SK-N-SH treated with all-trans-retinoic acid at 6 μM for 48 hours (cell line): ENCODE results near the gene PLXNA4.

Experiments
- ATAC-seq: fragments of 200-7000 bp; cut with Tn5 transposase; 3 replicates; pipeline ENCODE4 v1.9.1; 2020; ENCODE audit warnings: mild to moderate bottlenecking, moderate library complexity
- ARNTL ChIP-seq: fragments of 450-650 bp; formaldehyde crosslinking; IDR thresholded peaks from 2 replicates; pipeline ENCODE4 v1.5.0; 2020; ENCODE audit warnings: low read depth, mild to moderate bottlenecking, moderate library complexity, borderline replicate concordance
- BACH2 ChIP-seq: fragments of 250-450 bp; sonication (Bioruptor Pico); IDR thresholded peaks from 2 replicates; pipeline ENCODE4 v1.9.0; 2021; ENCODE audit warnings: mild to moderate bottlenecking, borderline replicate concordance
- CSDC2 ChIP-seq: fragments of 250-450 bp; sonication (Bioruptor Pico); IDR thresholded peaks from 2 replicates; pipeline ENCODE4 v1.5.0; 2020; ENCODE audit warnings: mild to moderate bottlenecking, moderate library complexity
- ESRRG ChIP-seq: fragments of 250-450 bp; sonication (Bioruptor Pico); IDR thresholded peaks from 2 replicates; pipeline ENCODE4 v1.6.1; 2021; ENCODE audit warnings: mild to moderate bottlenecking
- GLIS3 ChIP-seq: fragments of 250-450 bp; sonication (Bioruptor Pico); IDR thresholded peaks from 2 replicates; pipeline ENCODE4 v1.5.0; 2020; ENCODE audit warnings: mild to moderate bottlenecking, moderate library complexity
- ISL1 ChIP-seq: fragments of 250-450 bp; sonication (Bioruptor Pico); IDR thresholded peaks from 2 replicates; pipeline ENCODE4 v2.1.2; 2022; ENCODE audit warnings: mild to moderate bottlenecking, moderate library complexity
- PPARA ChIP-seq: fragments of 250-450 bp; sonication (Bioruptor Pico); IDR thresholded peaks from 2 replicates; pipeline ENCODE4 v1.5.0; 2020; ENCODE audit warnings: mild to moderate bottlenecking, borderline replicate concordance
- RARB ChIP-seq: fragments of 250-450 bp; sonication (Bioruptor Pico); IDR thresholded peaks from 2 replicates; pipeline ENCODE4 v1.8.0; 2021; ENCODE audit warnings: mild to moderate bottlenecking, moderate library complexity
- SNAI2 ChIP-seq: fragments of 250-450 bp; sonication (Bioruptor Pico); IDR thresholded peaks from 2 replicates; pipeline ENCODE4 v1.5.0; 2020; ENCODE audit warnings: mild to moderate bottlenecking, moderate library complexity
- TCF4 ChIP-seq: fragments of 250-450 bp; sonication (Bioruptor Pico); IDR thresholded peaks from 2 replicates; pipeline ENCODE4 v1.8.0; 2021; ENCODE audit warnings: mild to moderate bottlenecking, moderate library complexity, borderline replicate concordance
- TOX ChIP-seq: fragments of 250-450 bp; sonication (Bioruptor Pico); IDR thresholded peaks from 2 replicates; pipeline ENCODE4 v1.8.0; 2021; ENCODE audit warnings: mild to moderate bottlenecking, moderate library complexity, borderline replicate concordance
- ZFP30 ChIP-seq: fragments of 450-650 bp; formaldehyde crosslinking; IDR thresholded peaks from 2 replicates; pipeline ENCODE4 v1.5.0; 2022; ENCODE audit warnings: mild to moderate bottlenecking, moderate library complexity
- ZNF565 ChIP-seq: fragments of 450-650 bp; formaldehyde crosslinking; conservative IDR thresholded peaks from 2 replicates; pipeline ENCODE4 v1.5.0; 2020; ENCODE audit warnings: low read depth, mild to moderate bottlenecking, moderate library complexity
- ZNF70 ChIP-seq: fragments of 450-650 bp; formaldehyde crosslinking; IDR thresholded peaks from 2 replicates; pipeline ENCODE4 v1.5.0; 2020; ENCODE audit warnings: mild to moderate bottlenecking, moderate library complexity
- ZNF8 ChIP-seq: fragments of 450-650 bp; formaldehyde crosslinking; IDR thresholded peaks from 2 replicates; pipeline ENCODE4 v1.5.0; 2020; ENCODE audit warnings: mild to moderate bottlenecking, moderate library complexity
- TF ChIP-seq, protein P1 (sequence below): fragments of 250-450 bp; sonication (Bioruptor Pico); IDR thresholded peaks from 2 replicates; pipeline ENCODE4 v1.8.0; 2020; ENCODE audit warnings: mild to moderate bottlenecking, moderate library complexity, borderline replicate concordance
- TF ChIP-seq, protein P2 (sequence below): fragments of 250-450 bp; sonication (Bioruptor Pico); IDR thresholded peaks from 2 replicates; pipeline ENCODE4 v1.5.0; 2020; ENCODE audit warnings: mild to moderate bottlenecking, moderate library complexity
- TF ChIP-seq, protein P3 (sequence below): fragments of 250-450 bp; sonication (Bioruptor Pico); IDR thresholded peaks from 2 replicates; pipeline ENCODE4 v1.5.1; 2021; ENCODE audit warnings: mild to moderate bottlenecking, moderate library complexity
- TF ChIP-seq, protein P4 (sequence below): fragments of 250-450 bp; sonication (Bioruptor Pico); IDR thresholded peaks from 2 replicates; pipeline ENCODE4 v1.8.0; 2021; ENCODE audit warnings: low read depth, mild to moderate bottlenecking, moderate library complexity, borderline replicate concordance
- TF ChIP-seq, protein P5 (sequence below): fragments of 250-450 bp; sonication (Bioruptor Pico); IDR thresholded peaks from 2 replicates; pipeline ENCODE4 v1.5.1; 2020; ENCODE audit warnings: low read depth, mild to moderate bottlenecking, moderate library complexity

The PLXNA4 gene

DNA sequence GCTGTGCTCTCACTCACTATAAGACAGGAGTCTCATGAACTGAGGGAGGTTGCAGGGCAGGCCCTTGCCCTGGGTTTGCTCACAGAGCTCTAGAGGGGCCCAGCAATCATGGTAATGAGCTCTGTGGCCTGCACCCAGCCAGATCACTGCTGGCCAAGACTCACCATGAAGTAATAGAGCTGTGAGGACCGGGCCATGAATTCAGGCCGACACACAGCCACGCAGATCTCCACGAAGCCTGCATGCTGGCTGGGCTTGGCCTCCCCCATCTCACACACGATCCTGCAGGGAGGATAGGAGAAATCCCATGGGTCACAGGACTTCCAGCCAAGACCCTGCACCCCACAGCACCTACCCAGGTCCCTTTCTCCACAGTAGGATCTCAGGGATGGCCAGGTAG is 382.4 kb downstream of the PLXNA4 start (continued):
- TF ChIP-seq, protein P1, sequence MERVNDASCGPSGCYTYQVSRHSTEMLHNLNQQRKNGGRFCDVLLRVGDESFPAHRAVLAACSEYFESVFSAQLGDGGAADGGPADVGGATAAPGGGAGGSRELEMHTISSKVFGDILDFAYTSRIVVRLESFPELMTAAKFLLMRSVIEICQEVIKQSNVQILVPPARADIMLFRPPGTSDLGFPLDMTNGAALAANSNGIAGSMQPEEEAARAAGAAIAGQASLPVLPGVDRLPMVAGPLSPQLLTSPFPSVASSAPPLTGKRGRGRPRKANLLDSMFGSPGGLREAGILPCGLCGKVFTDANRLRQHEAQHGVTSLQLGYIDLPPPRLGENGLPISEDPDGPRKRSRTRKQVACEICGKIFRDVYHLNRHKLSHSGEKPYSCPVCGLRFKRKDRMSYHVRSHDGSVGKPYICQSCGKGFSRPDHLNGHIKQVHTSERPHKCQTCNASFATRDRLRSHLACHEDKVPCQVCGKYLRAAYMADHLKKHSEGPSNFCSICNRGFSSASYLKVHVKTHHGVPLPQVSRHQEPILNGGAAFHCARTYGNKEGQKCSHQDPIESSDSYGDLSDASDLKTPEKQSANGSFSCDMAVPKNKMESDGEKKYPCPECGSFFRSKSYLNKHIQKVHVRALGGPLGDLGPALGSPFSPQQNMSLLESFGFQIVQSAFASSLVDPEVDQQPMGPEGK, result no peak
- no peak for TF ChIP-seq TCF4 (CRISPR knock-in tag)
- TF ChIP-seq PPARA (CRISPR knock-in tag), result no peak

DNA sequence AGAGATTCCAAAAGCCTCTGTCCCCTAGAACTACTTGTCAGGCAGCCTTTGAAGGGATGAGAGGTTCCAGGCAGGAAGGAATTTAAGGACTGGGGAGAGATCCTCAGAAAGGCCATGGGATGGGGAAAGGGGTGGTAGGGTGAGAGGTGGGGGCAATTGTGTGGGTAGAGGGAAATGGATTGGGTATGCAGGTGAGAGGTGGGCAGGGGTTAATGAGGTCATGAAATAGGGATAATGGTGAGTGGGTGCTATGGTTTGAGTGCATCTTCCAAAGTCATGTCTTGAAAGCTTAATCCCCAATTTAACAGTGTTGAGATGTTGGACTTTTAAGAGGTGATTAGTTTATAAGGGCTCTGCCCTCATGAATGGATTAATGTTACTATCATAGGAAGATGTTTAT is 383.5 kb downstream of the PLXNA4 start:
- ATAC-seq, result no peak
- no peak for TF ChIP-seq PPARA (CRISPR knock-in tag)
- TF ChIP-seq, protein P1, result no peak
- TF ChIP-seq, protein P2, sequence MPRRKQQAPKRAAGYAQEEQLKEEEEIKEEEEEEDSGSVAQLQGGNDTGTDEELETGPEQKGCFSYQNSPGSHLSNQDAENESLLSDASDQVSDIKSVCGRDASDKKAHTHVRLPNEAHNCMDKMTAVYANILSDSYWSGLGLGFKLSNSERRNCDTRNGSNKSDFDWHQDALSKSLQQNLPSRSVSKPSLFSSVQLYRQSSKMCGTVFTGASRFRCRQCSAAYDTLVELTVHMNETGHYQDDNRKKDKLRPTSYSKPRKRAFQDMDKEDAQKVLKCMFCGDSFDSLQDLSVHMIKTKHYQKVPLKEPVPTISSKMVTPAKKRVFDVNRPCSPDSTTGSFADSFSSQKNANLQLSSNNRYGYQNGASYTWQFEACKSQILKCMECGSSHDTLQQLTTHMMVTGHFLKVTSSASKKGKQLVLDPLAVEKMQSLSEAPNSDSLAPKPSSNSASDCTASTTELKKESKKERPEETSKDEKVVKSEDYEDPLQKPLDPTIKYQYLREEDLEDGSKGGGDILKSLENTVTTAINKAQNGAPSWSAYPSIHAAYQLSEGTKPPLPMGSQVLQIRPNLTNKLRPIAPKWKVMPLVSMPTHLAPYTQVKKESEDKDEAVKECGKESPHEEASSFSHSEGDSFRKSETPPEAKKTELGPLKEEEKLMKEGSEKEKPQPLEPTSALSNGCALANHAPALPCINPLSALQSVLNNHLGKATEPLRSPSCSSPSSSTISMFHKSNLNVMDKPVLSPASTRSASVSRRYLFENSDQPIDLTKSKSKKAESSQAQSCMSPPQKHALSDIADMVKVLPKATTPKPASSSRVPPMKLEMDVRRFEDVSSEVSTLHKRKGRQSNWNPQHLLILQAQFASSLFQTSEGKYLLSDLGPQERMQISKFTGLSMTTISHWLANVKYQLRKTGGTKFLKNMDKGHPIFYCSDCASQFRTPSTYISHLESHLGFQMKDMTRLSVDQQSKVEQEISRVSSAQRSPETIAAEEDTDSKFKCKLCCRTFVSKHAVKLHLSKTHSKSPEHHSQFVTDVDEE (CRISPR knock-in tag), result no peak
- TF ChIP-seq, protein P3, sequence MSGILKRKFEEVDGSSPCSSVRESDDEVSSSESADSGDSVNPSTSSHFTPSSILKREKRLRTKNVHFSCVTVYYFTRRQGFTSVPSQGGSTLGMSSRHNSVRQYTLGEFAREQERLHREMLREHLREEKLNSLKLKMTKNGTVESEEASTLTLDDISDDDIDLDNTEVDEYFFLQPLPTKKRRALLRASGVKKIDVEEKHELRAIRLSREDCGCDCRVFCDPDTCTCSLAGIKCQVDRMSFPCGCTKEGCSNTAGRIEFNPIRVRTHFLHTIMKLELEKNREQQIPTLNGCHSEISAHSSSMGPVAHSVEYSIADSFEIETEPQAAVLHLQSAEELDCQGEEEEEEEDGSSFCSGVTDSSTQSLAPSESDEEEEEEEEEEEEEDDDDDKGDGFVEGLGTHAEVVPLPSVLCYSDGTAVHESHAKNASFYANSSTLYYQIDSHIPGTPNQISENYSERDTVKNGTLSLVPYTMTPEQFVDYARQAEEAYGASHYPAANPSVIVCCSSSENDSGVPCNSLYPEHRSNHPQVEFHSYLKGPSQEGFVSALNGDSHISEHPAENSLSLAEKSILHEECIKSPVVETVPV (CRISPR knock-in tag), result no peak
- no peak for TF ChIP-seq BACH2 (CRISPR knock-in tag)

DNA sequence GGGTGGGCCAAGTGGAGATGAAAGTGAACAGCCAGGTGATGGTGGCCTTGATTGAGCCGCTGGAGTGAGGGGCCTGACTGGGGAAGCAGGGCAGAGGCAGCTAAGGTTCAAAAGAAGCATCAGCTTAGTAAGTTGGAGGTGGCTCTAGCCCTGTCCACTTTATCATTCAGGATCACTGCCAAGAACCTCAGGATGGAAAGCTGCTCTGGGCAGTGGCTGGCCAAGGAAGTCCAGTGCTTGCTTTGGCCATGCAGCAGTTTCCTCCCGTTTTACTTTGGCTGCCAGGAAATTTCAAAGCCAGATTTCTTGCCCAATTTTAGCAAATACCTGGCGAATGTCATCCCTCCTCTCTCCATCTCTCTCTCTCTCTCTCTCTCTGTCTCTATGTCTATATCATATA is 384.9 kb downstream of the PLXNA4 start:
- TF ChIP-seq GLIS3 (no peak), ZNF8 (CRISPR knock-in tag) (no peak), BACH2 (CRISPR knock-in tag) (no peak)
- ATAC-seq, result peak; percentile 11; the same call in 2 of the 3 replicates

DNA sequence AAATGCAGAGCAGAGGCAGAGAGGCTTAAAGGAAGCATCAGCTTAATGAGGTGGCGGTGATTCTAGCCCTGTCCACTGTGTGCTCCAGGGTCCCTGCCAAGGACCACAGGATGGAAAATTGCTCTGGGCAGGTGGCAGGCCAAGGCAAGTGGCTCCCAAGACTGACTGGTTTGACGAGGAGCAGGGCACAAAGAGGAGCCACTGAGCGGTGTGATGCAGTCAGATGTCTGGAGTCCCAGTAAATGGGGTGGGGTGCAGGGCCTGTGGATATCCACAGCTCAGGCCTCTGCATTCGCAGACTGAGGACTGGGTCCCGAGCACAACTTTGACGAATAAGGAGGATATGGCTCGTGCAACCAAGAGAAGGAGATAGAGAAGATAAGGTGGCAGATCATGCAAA is 385.6 kb downstream of the PLXNA4 start:
- no peak for ATAC-seq
- no peak for TF ChIP-seq ZNF8 (CRISPR knock-in tag)
- TF ChIP-seq, protein P3 (CRISPR knock-in tag), result no peak
- no peak for TF ChIP-seq ZFP30 (CRISPR knock-in tag)
- TF ChIP-seq ZNF565 (CRISPR knock-in tag), result no peak
- TF ChIP-seq CSDC2 (CRISPR knock-in tag), result no peak
- TF ChIP-seq SNAI2, result no peak
- TF ChIP-seq ZNF70 (CRISPR knock-in tag), result no peak
- TF ChIP-seq, protein P1, result no peak
- no peak for TF ChIP-seq BACH2 (CRISPR knock-in tag)
- TF ChIP-seq, all 23 proteins: peak for 0

DNA sequence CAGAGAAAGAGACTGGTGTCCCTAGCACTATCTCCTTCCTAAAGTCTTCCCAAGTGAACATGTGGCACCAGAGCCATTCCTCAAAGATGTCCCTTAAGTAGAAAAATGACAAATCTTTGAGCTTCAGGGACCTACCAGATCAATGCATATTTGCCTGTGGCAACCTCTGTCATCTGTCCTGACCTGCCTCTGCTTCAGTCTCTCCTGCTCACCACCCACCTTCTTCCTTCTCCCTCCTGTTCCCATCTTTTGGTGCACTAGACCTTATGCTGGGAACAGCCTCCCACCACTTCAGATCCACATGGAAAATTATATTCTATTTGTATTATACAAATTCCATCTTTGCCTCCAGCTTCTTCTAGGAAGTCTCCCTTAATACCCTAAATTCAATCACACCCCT is 386.4 kb downstream of the PLXNA4 start:
- ATAC-seq, result no peak
- TF ChIP-seq, protein P4, sequence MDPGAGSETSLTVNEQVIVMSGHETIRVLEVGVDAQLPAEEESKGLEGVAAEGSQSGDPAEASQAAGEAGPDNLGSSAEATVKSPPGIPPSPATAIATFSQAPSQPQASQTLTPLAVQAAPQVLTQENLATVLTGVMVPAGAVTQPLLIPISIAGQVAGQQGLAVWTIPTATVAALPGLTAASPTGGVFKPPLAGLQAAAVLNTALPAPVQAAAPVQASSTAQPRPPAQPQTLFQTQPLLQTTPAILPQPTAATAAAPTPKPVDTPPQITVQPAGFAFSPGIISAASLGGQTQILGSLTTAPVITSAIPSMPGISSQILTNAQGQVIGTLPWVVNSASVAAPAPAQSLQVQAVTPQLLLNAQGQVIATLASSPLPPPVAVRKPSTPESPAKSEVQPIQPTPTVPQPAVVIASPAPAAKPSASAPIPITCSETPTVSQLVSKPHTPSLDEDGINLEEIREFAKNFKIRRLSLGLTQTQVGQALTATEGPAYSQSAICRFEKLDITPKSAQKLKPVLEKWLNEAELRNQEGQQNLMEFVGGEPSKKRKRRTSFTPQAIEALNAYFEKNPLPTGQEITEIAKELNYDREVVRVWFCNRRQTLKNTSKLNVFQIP (CRISPR knock-in tag), result no peak
- no peak for TF ChIP-seq ZNF8 (CRISPR knock-in tag)
- no peak for TF ChIP-seq TCF4 (CRISPR knock-in tag)
- TF ChIP-seq ESRRG (CRISPR knock-in tag), result no peak
- no peak for TF ChIP-seq BACH2 (CRISPR knock-in tag)
- TF ChIP-seq TOX (CRISPR knock-in tag), result no peak
- TF ChIP-seq ZNF565 (CRISPR knock-in tag), result no peak
- TF ChIP-seq, protein P5, sequence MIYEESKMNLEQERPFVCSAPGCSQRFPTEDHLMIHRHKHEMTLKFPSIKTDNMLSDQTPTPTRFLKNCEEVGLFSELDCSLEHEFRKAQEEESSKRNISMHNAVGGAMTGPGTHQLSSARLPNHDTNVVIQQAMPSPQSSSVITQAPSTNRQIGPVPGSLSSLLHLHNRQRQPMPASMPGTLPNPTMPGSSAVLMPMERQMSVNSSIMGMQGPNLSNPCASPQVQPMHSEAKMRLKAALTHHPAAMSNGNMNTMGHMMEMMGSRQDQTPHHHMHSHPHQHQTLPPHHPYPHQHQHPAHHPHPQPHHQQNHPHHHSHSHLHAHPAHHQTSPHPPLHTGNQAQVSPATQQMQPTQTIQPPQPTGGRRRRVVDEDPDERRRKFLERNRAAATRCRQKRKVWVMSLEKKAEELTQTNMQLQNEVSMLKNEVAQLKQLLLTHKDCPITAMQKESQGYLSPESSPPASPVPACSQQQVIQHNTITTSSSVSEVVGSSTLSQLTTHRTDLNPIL, result no peak
- TF ChIP-seq ISL1 (CRISPR knock-in tag), result no peak
- TF ChIP-seq ARNTL (CRISPR knock-in tag), result no peak
- no peak for TF ChIP-seq RARB (CRISPR knock-in tag)
